ENCODE data around the gene VAV3. TPM values are rescaled to one million over a fixed set of nuclear protein-coding genes. Genes with fewer than 3 reads are reported as not detected.

VAV3 gene
- total RNA-seq, 1 donor from 2014 or later = 4.8 TPM

- Histone ChIP-seq H3K27me3 (ENCODE audit: control insufficient read depth, insufficient read depth, low read length) (no peaks in the 10 kb centered on the region), H3K4me3 (ENCODE audit: low read depth, low read length) (no peak overlapping the region), H3K36me3 (ENCODE audit: control insufficient read depth, insufficient read depth, low read length) (no peaks in the 10 kb centered on the region)
- DNase-seq (ENCODE audit: low read depth) = no peak
- no peak for TF ChIP-seq CTCF (IDR thresholded peaks at IDR 0.05; ENCODE audit: insufficient read depth, low read length, poor library complexity, severe bottlenecking)
Observed at GRCh38 chr1:107867422-107867821, 97.6 kb downstream of the VAV3 start.

DNA sequence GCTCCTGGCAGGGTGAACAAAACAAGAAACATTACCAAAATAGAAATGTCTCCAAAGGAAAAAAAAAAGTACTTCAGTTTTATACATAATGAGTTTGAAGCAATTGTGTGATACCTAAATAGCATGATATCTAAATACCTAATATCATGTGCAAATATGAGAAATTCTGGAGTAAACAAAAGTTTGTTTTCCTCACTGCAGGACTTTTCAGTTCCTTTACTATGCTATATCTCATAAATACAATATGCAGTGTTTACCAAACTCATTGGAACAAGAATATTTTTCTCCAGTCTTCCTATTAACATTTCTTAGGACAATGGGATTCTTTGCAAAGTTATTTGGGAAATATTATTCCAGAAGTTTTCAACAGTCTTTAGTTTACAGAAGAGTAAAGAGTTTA is 98.1 kb downstream of the VAV3 start:
- no peaks in the 10 kb centered on the region for H3K36me3 ChIP-seq (ENCODE audit: control insufficient read depth, insufficient read depth, low read length)
- no peaks in the 10 kb centered on the region for H3K27me3 ChIP-seq (ENCODE audit: control insufficient read depth, insufficient read depth, low read length)
- DNase-seq (ENCODE audit: low read depth) = no peak
- H3K4me3 ChIP-seq (ENCODE audit: low read depth, low read length) = no peak overlapping the region
- TF ChIP-seq CTCF (IDR thresholded peaks at IDR 0.05; ENCODE audit: insufficient read depth, low read length, poor library complexity, severe bottlenecking) = no peak

DNA sequence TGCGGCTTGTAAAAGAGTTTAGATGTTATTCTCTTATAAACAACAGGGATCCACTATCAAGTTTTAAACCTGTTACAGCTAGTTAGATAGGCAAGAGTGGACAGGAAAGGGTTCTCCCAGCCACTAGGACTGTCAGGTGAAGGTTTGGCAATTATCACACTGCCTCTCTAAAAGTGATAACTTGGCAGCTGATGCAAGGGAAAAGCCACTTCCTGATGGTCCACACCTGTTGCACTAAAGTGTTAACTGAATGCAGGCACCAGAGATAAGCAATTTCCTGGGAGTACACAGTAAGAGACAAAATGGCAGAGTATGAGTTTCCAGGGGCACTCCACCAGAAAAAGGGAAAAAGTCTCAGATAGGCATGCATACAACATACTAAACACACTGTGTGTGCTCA is 99.4 kb downstream of the VAV3 start:
- no peak for TF ChIP-seq CTCF (IDR thresholded peaks at IDR 0.05; ENCODE audit: insufficient read depth, low read length, poor library complexity, severe bottlenecking)
- no peaks in the 10 kb centered on the region for H3K27me3 ChIP-seq (ENCODE audit: control insufficient read depth, insufficient read depth, low read length)
- no peaks in the 10 kb centered on the region for H3K36me3 ChIP-seq (ENCODE audit: control insufficient read depth, insufficient read depth, low read length)
- DNase-seq (ENCODE audit: low read depth) = no peak
- H3K4me3 ChIP-seq (ENCODE audit: low read depth, low read length) = no peak overlapping the region

DNA sequence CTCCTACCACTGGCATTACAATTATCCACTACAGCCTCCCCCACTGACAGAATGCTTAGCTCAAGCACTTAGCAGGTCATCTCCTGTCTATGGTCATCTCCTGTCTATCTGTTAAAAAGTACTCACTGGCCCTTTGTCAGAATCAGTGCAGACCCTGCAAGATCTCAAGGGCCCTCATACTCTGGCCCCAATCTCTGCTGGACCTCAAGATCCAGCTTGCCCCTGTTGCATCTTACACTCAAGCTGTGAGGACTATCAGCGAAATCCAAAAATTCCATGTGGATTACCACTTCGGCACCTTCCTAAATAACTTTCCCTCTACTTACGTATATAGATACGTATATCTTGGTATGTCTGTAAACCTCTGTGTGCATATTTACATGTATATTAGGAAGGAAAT is 101.6 kb downstream of the VAV3 start:
- no peak for DNase-seq (ENCODE audit: low read depth)
- Histone ChIP-seq H3K27me3 (ENCODE audit: control insufficient read depth, insufficient read depth, low read length) (no peaks in the 10 kb centered on the region), H3K4me3 (ENCODE audit: low read depth, low read length) (no peak overlapping the region), H3K36me3 (ENCODE audit: control insufficient read depth, insufficient read depth, low read length) (no peaks in the 10 kb centered on the region)
- no peak for TF ChIP-seq CTCF (IDR thresholded peaks at IDR 0.05; ENCODE audit: insufficient read depth, low read length, poor library complexity, severe bottlenecking)

DNA sequence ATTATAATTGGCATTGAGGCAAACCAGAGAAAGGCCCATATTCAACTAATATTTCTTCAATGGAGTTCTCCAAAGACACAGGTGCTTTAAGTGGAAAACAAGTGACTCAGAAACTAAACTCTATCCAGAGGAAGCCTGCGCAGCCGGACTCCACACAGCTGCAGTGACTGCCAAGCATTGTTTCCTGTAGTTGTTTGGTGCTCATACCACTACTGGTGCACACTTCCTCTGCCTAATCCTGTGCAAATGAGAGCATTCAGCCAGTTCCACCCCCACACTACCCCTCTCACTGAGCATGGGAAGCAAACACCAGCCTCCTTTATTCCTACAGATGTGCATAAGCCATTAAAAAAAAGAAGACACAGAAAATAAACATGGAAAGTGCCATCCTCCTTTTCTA is 102.9 kb downstream of the VAV3 start:
- Histone ChIP-seq H3K4me3 (ENCODE audit: low read depth, low read length) (no peak overlapping the region), H3K27me3 (ENCODE audit: control insufficient read depth, insufficient read depth, low read length) (no peaks in the 10 kb centered on the region), H3K36me3 (ENCODE audit: control insufficient read depth, insufficient read depth, low read length) (no peaks in the 10 kb centered on the region)
- TF ChIP-seq CTCF (IDR thresholded peaks at IDR 0.05; ENCODE audit: insufficient read depth, low read length, poor library complexity, severe bottlenecking) = no peak
- no peak for DNase-seq (ENCODE audit: low read depth)

DNA sequence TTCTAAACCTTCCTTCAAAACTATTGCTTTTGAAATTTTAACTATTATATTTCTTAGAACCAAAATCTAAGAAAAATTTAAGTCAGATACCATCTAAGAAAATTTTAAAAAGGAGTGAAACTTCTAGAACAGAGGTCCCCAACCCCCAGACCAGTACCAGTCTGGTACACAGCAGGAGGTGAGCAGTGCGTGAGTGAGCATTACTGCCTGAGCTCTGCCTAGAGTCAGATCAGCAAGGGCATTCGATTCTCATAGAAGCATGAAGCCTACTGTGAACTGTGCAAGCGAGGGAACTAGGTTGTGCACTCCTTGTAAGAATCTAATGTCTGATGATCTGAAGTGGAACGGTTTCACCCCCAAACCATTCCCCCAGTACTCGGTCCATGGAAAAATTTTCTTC is 106.7 kb downstream of the VAV3 start:
- no peak for TF ChIP-seq CTCF (IDR thresholded peaks at IDR 0.05; ENCODE audit: insufficient read depth, low read length, poor library complexity, severe bottlenecking)
- Histone ChIP-seq H3K4me3 (ENCODE audit: low read depth, low read length) (no peak overlapping the region), H3K36me3 (ENCODE audit: control insufficient read depth, insufficient read depth, low read length) (no peaks in the 10 kb centered on the region), H3K27me3 (ENCODE audit: control insufficient read depth, insufficient read depth, low read length) (no peaks in the 10 kb centered on the region)
- no peak for DNase-seq (ENCODE audit: low read depth)

All from kidney epithelial cell (primary cell).